Measurements from ENCODE around the gene NOS1.

- TF ChIP-seq, protein P1, sequence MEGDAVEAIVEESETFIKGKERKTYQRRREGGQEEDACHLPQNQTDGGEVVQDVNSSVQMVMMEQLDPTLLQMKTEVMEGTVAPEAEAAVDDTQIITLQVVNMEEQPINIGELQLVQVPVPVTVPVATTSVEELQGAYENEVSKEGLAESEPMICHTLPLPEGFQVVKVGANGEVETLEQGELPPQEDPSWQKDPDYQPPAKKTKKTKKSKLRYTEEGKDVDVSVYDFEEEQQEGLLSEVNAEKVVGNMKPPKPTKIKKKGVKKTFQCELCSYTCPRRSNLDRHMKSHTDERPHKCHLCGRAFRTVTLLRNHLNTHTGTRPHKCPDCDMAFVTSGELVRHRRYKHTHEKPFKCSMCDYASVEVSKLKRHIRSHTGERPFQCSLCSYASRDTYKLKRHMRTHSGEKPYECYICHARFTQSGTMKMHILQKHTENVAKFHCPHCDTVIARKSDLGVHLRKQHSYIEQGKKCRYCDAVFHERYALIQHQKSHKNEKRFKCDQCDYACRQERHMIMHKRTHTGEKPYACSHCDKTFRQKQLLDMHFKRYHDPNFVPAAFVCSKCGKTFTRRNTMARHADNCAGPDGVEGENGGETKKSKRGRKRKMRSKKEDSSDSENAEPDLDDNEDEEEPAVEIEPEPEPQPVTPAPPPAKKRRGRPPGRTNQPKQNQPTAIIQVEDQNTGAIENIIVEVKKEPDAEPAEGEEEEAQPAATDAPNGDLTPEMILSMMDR (IDR thresholded peaks at IDR 0.05) = no peak
- no peak for TF ChIP-seq ZFX (IDR thresholded peaks at IDR 0.05; ENCODE audit: borderline replicate concordance)
These were observed 100.2 kb downstream of the NOS1 start for GRCh38 chr12:117261247-117261646.

All from 22Rv1 (cell line).